ENCODE results near the gene NUPR1. TPM values are rescaled to one million over a fixed set of nuclear protein-coding genes. Genes with fewer than 3 reads are reported as not detected.

NUPR1 gene
- total and polyA plus RNA-seq, 2 of the 13 experiments (the other 11 are each of a cell fraction or from before 2014, with no cell fraction given), result 18.0 to 25.6 TPM

DNA sequence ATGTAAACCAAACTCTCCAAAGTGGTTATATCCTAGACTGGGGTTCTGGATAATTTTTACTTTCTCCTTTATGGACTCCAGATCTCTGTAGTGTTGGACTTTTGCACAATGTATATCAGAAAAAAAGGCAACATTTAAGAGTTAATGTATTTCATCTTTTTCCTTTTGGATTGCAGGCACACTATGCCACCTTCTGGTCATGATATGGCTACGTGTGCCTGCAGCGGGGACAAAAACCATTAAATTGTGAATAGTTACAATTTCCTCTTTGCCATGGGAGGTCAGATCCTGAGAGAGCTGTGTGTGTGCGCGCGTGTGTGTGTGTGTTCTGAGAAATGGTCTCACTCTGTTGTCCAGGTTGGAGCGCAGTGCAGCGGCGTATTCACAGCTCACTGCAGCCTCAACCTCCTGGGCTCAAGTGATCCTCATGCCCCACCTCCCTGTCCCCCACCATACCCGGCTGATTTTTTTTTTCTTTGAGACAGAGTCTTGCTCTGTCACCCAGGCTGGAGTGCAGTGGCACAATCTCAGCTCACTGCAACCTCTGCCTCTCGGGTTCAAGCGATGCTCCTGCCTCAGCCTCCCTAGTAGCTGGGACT lies 10.6 kb upstream of the NUPR1 start (continued):
- TF ChIP-seq, protein P1, sequence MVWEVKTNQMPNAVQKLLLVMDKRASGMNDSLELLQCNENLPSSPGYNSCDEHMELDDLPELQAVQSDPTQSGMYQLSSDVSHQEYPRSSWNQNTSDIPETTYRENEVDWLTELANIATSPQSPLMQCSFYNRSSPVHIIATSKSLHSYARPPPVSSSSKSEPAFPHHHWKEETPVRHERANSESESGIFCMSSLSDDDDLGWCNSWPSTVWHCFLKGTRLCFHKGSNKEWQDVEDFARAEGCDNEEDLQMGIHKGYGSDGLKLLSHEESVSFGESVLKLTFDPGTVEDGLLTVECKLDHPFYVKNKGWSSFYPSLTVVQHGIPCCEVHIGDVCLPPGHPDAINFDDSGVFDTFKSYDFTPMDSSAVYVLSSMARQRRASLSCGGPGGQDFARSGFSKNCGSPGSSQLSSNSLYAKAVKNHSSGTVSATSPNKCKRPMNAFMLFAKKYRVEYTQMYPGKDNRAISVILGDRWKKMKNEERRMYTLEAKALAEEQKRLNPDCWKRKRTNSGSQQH (CRISPR knock-in tag; IDR thresholded peaks at IDR 0.05; ENCODE audit: low read depth), result no peak
- TF ChIP-seq KMT2A (CRISPR knock-in tag; IDR thresholded peaks at IDR 0.05) (no peak), ZNF75D (CRISPR knock-in tag; IDR thresholded peaks at IDR 0.05; ENCODE audit: borderline replicate concordance) (no peak), HES4 (CRISPR knock-in tag; IDR thresholded peaks at IDR 0.05; ENCODE audit: borderline replicate concordance) (no peak), ZSCAN30 (CRISPR knock-in tag; IDR thresholded peaks at IDR 0.05) (no peak), SMARCE1 (IDR thresholded peaks at IDR 0.05; ENCODE audit: borderline replicate concordance) (no peak), CREM (IDR thresholded peaks at IDR 0.05) (0 out of 2 replicates have a peak, but pooled peaks have one; percentile 18), CREM (CRISPR knock-in tag; IDR thresholded peaks at IDR 0.05) (no peak), POLR2AphosphoS2 (IDR thresholded peaks at IDR 0.05; ENCODE audit: low read depth, low read length) (no peak), ZNF652 (CRISPR knock-in tag; IDR thresholded peaks at IDR 0.05; ENCODE audit: borderline replicate concordance, low read depth) (peak; percentile 94), ERF (CRISPR knock-in tag; IDR thresholded peaks at IDR 0.05) (0 out of 2 replicates have a peak, but pooled peaks have one; percentile 35), ZNF614 (CRISPR knock-in tag; IDR thresholded peaks at IDR 0.05; ENCODE audit: borderline replicate concordance) (no peak), EEA1 (CRISPR knock-in tag; IDR thresholded peaks at IDR 0.05; ENCODE audit: borderline replicate concordance) (no peak), BCL6 (CRISPR knock-in tag; IDR thresholded peaks at IDR 0.05) (0 out of 2 replicates have a peak, but pooled peaks have one; percentile 18), CBX5 (CRISPR knock-in tag; IDR thresholded peaks at IDR 0.05; ENCODE audit: borderline replicate concordance) (no peak), FOXA1 (IDR thresholded peaks at IDR 0.05) (no peak), FOXA1 (CRISPR knock-in tag; IDR thresholded peaks at IDR 0.05) (no peak), GATAD1 (CRISPR knock-in tag; IDR thresholded peaks at IDR 0.05) (peak; percentile 44; the same call in 1 of the 2 replicates), KLF13 (CRISPR knock-in tag; IDR thresholded peaks at IDR 0.05) (no peak)
- TF ChIP-seq, protein P2, sequence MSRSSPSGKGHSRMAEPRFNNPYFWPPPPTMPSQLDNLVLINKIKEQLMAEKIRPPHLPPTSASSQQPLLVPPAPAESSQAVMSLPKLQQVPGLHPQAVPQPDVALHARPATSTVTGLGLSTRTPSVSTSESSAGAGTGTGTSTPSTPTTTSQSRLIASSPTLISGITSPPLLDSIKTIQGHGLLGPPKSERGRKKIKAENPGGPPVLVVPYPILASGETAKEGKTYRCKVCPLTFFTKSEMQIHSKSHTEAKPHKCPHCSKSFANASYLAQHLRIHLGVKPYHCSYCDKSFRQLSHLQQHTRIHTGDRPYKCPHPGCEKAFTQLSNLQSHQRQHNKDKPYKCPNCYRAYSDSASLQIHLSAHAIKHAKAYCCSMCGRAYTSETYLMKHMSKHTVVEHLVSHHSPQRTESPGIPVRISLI (CRISPR knock-in tag; IDR thresholded peaks at IDR 0.05; ENCODE audit: borderline replicate concordance), result peak; percentile 56
- TF ChIP-seq, protein P3, sequence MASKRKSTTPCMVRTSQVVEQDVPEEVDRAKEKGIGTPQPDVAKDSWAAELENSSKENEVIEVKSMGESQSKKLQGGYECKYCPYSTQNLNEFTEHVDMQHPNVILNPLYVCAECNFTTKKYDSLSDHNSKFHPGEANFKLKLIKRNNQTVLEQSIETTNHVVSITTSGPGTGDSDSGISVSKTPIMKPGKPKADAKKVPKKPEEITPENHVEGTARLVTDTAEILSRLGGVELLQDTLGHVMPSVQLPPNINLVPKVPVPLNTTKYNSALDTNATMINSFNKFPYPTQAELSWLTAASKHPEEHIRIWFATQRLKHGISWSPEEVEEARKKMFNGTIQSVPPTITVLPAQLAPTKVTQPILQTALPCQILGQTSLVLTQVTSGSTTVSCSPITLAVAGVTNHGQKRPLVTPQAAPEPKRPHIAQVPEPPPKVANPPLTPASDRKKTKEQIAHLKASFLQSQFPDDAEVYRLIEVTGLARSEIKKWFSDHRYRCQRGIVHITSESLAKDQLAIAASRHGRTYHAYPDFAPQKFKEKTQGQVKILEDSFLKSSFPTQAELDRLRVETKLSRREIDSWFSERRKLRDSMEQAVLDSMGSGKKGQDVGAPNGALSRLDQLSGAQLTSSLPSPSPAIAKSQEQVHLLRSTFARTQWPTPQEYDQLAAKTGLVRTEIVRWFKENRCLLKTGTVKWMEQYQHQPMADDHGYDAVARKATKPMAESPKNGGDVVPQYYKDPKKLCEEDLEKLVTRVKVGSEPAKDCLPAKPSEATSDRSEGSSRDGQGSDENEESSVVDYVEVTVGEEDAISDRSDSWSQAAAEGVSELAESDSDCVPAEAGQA (IDR thresholded peaks at IDR 0.05; ENCODE audit: low read depth), result no peak
- TF ChIP-seq, protein P3 (CRISPR knock-in tag; IDR thresholded peaks at IDR 0.05; ENCODE audit: borderline replicate concordance), result no peak
- TF ChIP-seq, protein P4, sequence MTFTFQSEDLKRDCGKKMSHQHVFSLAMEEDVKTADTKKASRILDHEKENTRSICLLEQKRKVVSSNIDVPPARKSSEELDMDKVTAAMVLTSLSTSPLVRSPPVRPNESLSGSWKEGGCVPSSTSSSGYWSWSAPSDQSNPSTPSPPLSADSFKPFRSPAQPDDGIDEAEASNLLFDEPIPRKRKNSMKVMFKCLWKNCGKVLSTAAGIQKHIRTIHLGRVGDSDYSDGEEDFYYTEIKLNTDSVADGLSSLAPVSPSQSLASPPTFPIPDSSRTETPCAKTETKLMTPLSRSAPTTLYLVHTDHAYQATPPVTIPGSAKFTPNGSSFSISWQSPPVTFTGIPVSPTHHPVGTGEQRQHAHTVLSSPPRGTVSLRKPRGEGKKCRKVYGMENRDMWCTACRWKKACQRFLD (CRISPR knock-in tag; IDR thresholded peaks at IDR 0.05; ENCODE audit: borderline replicate concordance), result 0 out of 2 replicates have a peak, but pooled peaks have one; percentile 44
